CD4-positive, alpha-beta T cell treated with Interleukin-4 for 4 hours (primary cell): Measurements from ENCODE around the gene CLEC4M.
"Not testable (repeated sequence)": the region's sequence is repeated elsewhere in the genome, so short reads cannot be mapped to it uniquely, and the experiment has no call there.

ENCODE experiments used
- DNase-seq: peaks from one replicate; pipeline ENCODE4 v3.0.0-alpha.2; 2020

The CLEC4M gene

GRCh38 chr19:7742991-7743390, 20.1 kb upstream of the CLEC4M start:
- DNase-seq, result no peak

- no peak for DNase-seq
These were observed 19.6 kb upstream of the CLEC4M start for GRCh38 chr19:7743425-7743841.

- DNase-seq, result no peak
These were observed 18.8 kb upstream of the CLEC4M start for GRCh38 chr19:7744199-7744786.

GRCh38 chr19:7744871-7745650, 18.0 kb upstream of the CLEC4M start:
- no peak for DNase-seq

GRCh38 chr19:7746306-7746705, 16.7 kb upstream of the CLEC4M start:
- not testable (repeated sequence) for DNase-seq

- DNase-seq, result no peak
These were observed 15.8 kb upstream of the CLEC4M start, which contains the start of gene CD209 for GRCh38 chr19:7746903-7747884. Gene CD209, minus strand, starts transcription at chr19:7747534. Its CDS starts 23 bp downstream, at chr19:7747511.

GRCh38 chr19:7748171-7748570, 14.9 kb upstream of the CLEC4M start:
- no peak for DNase-seq

- no peak for DNase-seq
These were observed 14.3 kb upstream of the CLEC4M start for GRCh38 chr19:7748756-7749155.

- peak; percentile 64 for DNase-seq
These were observed 11.8 kb upstream of the CLEC4M start for GRCh38 chr19:7751157-7751783.

- no peak for DNase-seq
These were observed 6.8 kb upstream of the CLEC4M start for GRCh38 chr19:7756258-7756657.

GRCh38 chr19:7757358-7757757, 5.7 kb upstream of the CLEC4M start:
- no peak for DNase-seq

- DNase-seq, result no peak
These were observed 3.9 kb upstream of the CLEC4M start for GRCh38 chr19:7759156-7759555.

- no peak for DNase-seq
These were observed 653 bp downstream of the CLEC4M start for GRCh38 chr19:7763696-7764095.

GRCh38 chr19:7764157-7764556, 1.1 kb downstream of the CLEC4M start:
- not testable (repeated sequence) for DNase-seq

- DNase-seq, result not testable (repeated sequence)
These were observed 2.0 kb downstream of the CLEC4M start for GRCh38 chr19:7765043-7765442.

- no peak for DNase-seq
These were observed 3.5 kb downstream of the CLEC4M start for GRCh38 chr19:7766535-7766934.

GRCh38 chr19:7767487-7767886, 4.4 kb downstream of the CLEC4M start:
- DNase-seq, result no peak

GRCh38 chr19:7769171-7769570, 6.1 kb downstream of the CLEC4M start:
- DNase-seq, result no peak

- no peak for DNase-seq
These were observed 8.0 kb downstream of the CLEC4M start for GRCh38 chr19:7771072-7771471.

GRCh38 chr19:7772752-7773291, 9.8 kb downstream of the CLEC4M start:
- peak; percentile 59 for DNase-seq

GRCh38 chr19:7773841-7774240, 10.8 kb downstream of the CLEC4M start:
- DNase-seq, result no peak

GRCh38 chr19:7775761-7776160, 12.7 kb downstream of the CLEC4M start:
- DNase-seq, result no peak
